ENCODE measurements around the gene ZNF335. TPM values are rescaled to one million over a fixed set of nuclear protein-coding genes. Genes with fewer than 3 reads are reported as not detected.
A peak's percentile ranks its signal among the peaks of the same experiment; 100 is the strongest.

ZNF335 gene
- polyA plus RNA-seq, 1 experiment = 9.9 TPM

DNA sequence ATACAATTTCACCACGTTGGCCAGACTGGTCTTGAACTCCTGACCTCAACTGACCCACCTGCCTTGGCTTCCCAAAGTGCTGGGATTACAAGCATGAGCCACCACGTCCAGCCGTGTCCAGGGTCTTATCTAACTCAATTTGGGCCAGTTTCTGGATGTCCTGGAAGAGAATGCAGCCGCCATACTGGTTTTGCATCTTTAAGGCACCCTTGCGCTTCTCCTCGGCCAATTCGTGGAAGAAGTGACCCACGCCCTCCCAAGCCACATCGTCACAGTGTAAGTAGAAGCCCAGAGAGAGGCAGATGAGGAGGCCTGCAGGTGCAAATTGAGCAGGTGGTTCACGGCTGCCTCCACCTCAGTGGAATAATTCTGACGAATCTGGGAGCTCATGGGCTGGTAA is 3.7 kb upstream of the ZNF335 start:
- no peaks in the 10 kb centered on the region for H3K36me3 ChIP-seq (ENCODE audit: control insufficient read depth, insufficient read depth, low read length)
- TF ChIP-seq, protein P1, sequence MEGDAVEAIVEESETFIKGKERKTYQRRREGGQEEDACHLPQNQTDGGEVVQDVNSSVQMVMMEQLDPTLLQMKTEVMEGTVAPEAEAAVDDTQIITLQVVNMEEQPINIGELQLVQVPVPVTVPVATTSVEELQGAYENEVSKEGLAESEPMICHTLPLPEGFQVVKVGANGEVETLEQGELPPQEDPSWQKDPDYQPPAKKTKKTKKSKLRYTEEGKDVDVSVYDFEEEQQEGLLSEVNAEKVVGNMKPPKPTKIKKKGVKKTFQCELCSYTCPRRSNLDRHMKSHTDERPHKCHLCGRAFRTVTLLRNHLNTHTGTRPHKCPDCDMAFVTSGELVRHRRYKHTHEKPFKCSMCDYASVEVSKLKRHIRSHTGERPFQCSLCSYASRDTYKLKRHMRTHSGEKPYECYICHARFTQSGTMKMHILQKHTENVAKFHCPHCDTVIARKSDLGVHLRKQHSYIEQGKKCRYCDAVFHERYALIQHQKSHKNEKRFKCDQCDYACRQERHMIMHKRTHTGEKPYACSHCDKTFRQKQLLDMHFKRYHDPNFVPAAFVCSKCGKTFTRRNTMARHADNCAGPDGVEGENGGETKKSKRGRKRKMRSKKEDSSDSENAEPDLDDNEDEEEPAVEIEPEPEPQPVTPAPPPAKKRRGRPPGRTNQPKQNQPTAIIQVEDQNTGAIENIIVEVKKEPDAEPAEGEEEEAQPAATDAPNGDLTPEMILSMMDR (IDR thresholded peaks at IDR 0.05; ENCODE audit: insufficient read depth, low read depth, low read length) = no peak
- no peak overlapping the region for H3K4me3 ChIP-seq (ENCODE audit: low read depth, low read length)
- POLR2A ChIA-PET = no interaction called here
- DNase-seq (ENCODE audit: low read depth) = no peak
- CTCF ChIA-PET = interaction anchor here (1.0 kb wide), 1 partner anchor 38 kb away, joined by 3 read pairs; no protein-coding TSS in a partner anchor
- H3K27me3 ChIP-seq (ENCODE audit: control insufficient read depth, insufficient read depth, low read length) = no peaks in the 10 kb centered on the region; the same call in 1 of the 2 replicates

DNA sequence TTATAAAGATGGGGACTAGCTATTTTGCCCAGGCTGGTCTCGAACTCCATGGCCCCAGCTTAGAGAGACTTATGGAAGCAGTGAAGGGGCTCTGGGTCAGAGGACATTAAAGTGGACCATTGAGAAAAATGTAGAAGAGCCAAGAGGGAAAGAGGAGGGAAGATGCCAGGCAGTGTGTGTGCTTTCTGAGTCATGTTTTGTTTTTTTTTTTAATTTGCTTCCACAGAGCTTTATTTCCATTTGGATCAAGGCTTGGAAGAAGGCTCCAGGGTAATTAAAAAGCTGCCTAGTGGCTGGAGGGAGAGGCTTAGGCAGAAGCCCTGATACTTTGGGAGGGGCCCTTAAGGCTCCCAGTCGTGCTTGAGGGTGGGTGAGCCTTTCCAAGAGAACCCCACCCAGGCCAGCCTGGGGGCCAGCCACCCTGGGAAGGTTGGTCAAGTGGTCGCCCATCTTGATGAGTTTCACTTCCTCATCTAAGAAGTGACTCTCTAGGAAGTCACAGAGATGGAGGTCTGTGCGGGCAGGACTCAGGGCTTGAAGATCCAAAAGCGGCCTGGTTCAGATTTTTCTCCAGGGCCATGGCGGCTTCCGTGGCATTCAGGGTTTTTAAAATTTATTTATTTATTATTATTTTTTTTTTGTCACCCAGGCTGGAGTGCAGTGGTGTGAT is 3.0 kb upstream of the ZNF335 start:
- ChIA-PET POLR2A (no interaction called here), CTCF (interaction anchor here (2.0 to 7.1 kb wide), 2 partner anchors 8 to 12 kb away, joined by 6 to 64 read pairs; no protein-coding TSS in a partner anchor)
- H3K36me3 ChIP-seq (ENCODE audit: control insufficient read depth, insufficient read depth, low read length) = no peaks in the 10 kb centered on the region
- H3K4me3 ChIP-seq (ENCODE audit: low read depth, low read length) = no peak overlapping the region
- TF ChIP-seq, protein P1 (IDR thresholded peaks at IDR 0.05; ENCODE audit: insufficient read depth, low read depth, low read length) = no peak
- no peaks in the 10 kb centered on the region; the same call in 1 of the 2 replicates for H3K27me3 ChIP-seq (ENCODE audit: control insufficient read depth, insufficient read depth, low read length)
- no peak for DNase-seq (ENCODE audit: low read depth)

DNA sequence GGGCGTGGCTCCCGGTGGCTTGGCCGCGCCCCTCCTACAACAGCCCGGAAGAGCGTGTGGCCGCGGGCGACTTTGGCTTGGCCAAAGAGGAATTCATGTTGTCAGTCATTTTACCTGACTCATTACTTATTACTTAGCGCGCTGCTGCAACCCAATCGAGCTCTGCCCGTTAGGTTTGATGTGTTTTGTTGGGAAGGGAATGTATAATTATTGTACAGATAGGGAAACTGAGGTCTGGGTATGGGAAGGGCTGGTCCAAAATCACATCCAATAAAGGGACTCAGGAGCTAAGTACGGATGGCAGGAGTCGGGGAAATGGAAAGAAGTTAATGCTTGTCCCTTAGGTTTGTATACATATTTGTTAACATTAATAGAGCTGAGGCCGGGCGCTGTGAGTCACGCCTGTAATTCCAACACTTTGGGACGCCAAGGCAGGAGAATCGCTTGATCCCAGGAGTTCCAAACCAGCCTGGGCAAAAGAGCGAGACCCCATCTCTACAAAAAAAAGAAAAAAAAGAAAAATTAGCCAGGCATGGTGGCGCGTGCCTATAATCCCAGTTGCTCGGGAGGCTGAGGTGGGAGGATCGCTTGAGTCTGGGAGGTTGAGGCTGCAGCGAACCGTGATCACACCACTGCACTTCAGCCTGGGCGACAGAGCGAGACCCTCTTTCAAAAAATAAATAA is 639 bp upstream of the ZNF335 start:
- TF ChIP-seq, protein P1 (IDR thresholded peaks at IDR 0.05; ENCODE audit: insufficient read depth, low read depth, low read length) = no peak
- Histone ChIP-seq H3K27me3 (ENCODE audit: control insufficient read depth, insufficient read depth, low read length) (no peaks in the 10 kb centered on the region), H3K36me3 (ENCODE audit: control insufficient read depth, insufficient read depth, low read length) (peaks cover 10% of the 10 kb centered on the region), H3K4me3 (ENCODE audit: low read depth, low read length) (peak overlapping the region; percentile 38)
- no peak for DNase-seq (ENCODE audit: low read depth)
- ChIA-PET CTCF (interaction anchor here (0.6 to 7.1 kb wide), 5 partner anchors 14 to 124 kb away, joined by 3 to 64 read pairs (median 4); no protein-coding TSS in a partner anchor), POLR2A (interaction anchor here (0.5 to 0.6 kb wide), 3 partner anchors 53 to 362 kb away, joined by 3 to 6 read pairs (median 4); no protein-coding TSS in a partner anchor)

DNA sequence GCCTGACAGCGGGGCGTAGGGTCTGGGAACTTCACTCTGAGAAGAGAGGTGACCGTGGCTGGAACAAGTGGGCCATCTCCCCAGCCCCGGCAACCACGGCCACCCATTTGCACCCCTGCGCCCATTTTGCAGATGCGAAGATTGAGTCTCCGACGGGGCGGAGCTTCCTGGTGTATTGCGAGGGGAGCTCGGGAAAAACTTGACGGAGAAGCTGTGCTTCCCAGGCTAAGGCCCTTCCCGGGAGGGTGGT is 653 bp downstream of the ZNF335 start:
- Histone ChIP-seq H3K27me3 (ENCODE audit: control insufficient read depth, insufficient read depth, low read length) (no peaks in the 10 kb centered on the region), H3K36me3 (ENCODE audit: control insufficient read depth, insufficient read depth, low read length) (peaks cover 17% of the 10 kb centered on the region), H3K4me3 (ENCODE audit: low read depth, low read length) (peak overlapping the region; percentile 90)
- POLR2A ChIA-PET = no interaction called here
- TF ChIP-seq, protein P1 (IDR thresholded peaks at IDR 0.05; ENCODE audit: insufficient read depth, low read depth, low read length) = no peak
- CTCF ChIA-PET = interaction anchor here (1.8 to 7.1 kb wide), 8 partner anchors 11 to 200 kb away, joined by 5 to 64 read pairs (median 18); partner anchors contain the start of genes CTSA and NEURL2
- DNase-seq (ENCODE audit: low read depth) = no peak

DNA sequence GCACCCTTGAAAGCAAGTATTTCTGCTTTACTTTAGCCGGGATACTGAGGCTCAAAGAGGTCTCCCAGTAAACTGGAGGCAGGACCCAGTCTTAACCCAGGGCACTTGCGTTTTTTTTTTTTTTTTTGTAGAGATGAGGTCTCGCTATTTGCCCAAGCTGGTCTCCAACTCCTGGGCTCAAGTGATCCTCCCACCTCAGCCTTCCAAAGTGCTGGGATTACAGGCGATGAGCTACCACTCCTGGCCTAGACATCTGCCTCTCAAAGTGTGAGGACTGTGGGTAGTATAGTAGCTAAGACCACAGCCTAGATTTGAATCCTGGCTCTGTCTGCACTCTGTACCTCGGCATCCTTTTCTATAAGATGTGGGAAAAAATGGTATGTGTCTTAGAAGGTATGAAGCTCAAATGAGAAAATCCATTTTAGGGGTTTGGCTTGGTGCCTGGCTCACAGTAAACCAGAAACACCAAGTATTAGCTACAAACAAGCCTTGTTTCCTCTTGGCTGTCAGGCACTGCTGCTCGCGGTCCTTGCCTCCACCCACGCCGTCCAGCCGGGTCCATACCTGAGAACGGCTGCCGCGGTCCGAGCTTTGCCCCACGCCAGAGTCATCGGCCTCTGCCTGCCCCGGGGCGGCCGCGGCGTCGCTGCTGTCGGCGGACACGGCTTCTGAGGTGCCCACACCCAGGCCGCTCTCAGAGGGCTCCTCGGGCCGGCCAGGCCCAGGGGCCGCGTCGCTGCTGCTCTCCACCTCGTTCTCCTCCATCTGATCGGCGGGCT is 1.2 kb downstream of the ZNF335 start:
- CTCF ChIA-PET = interaction anchor here (0.9 to 7.1 kb wide), 21 partner anchors 11 to 200 kb away, joined by 3 to 64 read pairs (median 5); partner anchors contain the start of genes CTSA, NEURL2 and UBE2C
- Histone ChIP-seq H3K36me3 (ENCODE audit: control insufficient read depth, insufficient read depth, low read length) (peaks cover 17% of the 10 kb centered on the region), H3K4me3 (ENCODE audit: low read depth, low read length) (peak overlapping the region; percentile 90), H3K27me3 (ENCODE audit: control insufficient read depth, insufficient read depth, low read length) (no peaks in the 10 kb centered on the region)
- TF ChIP-seq, protein P1 (IDR thresholded peaks at IDR 0.05; ENCODE audit: insufficient read depth, low read depth, low read length) = no peak
- DNase-seq (ENCODE audit: low read depth) = no peak
- POLR2A ChIA-PET = no interaction called here
